CD14-positive monocyte (primary cell): ENCODE measurements around the gene MUC20. TPM values are rescaled to one million over a fixed set of nuclear protein-coding genes. Genes with fewer than 3 reads are reported as not detected.

ENCODE experiments used
- DNase-seq, 3 donors: peaks; one replicate each; pipeline ENCODE4 v3.0.0-alpha.2; 2011 to 2022
- H2AFZ ChIP-seq: 2 replicates; pipeline ENCODE4 v1.6.0; 2012; ENCODE audit warnings: mild to moderate bottlenecking, low read depth, low read length, inconsistent platforms; ENCODE audit not compliant: insufficient read depth, poor library complexity, severe bottlenecking
- H3K27ac ChIP-seq, 2 donors: 1 replicate in 1 of 2; 2 replicates in 1 of 2; pipeline ENCODE4 v1.5.1; 2012 to 2013; ENCODE audit warnings: low read length in 2 of 2, control low read depth in 1 of 2, inconsistent platforms in 1 of 2, low read depth in 1 of 2, mild to moderate bottlenecking in 1 of 2
- H3K27me3 ChIP-seq, 2 donors: one replicate each; pipeline versions ENCODE4 v1.6.0 to v1.6.1; 2011 to 2013; ENCODE audit warnings: low read length in 2 of 2; ENCODE audit not compliant: control insufficient read depth in 2 of 2, insufficient read depth in 2 of 2
- H3K36me3 ChIP-seq, 2 donors: replicated peaks in 1 of 2; 1 replicate in 1 of 2; 2 replicates in 1 of 2; pipeline versions ENCODE4 v1.5.1 to v1.6.1; 2012 to 2013; ENCODE audit warnings: low read length in 2 of 2, control low read depth in 1 of 2, inconsistent platforms in 1 of 2, mild to moderate bottlenecking in 1 of 2; ENCODE audit not compliant: insufficient read depth in 2 of 2, control insufficient read depth in 1 of 2
- H3K4me1 ChIP-seq, 2 donors: 1 replicate in 1 of 2; 2 replicates in 1 of 2; pipeline versions ENCODE4 v1.5.1 to v1.6.1; 2012 to 2013; ENCODE audit warnings: low read length in 2 of 2, control low read depth in 1 of 2, inconsistent platforms in 1 of 2, mild to moderate bottlenecking in 1 of 2, moderate library complexity in 1 of 2; ENCODE audit not compliant: insufficient read depth in 2 of 2, control insufficient read depth in 1 of 2
- H3K4me2 ChIP-seq: replicated peaks from 2 replicates; pipeline ENCODE3; 2012; ENCODE audit warnings: low read length, moderate library complexity, mild to moderate bottlenecking; ENCODE audit not compliant: poor library complexity, severe bottlenecking; ENCODE audit errors: extremely low read depth
- H3K4me3 ChIP-seq, 3 experiments: fragments of 200-600 bp in 1 of 3; sonication (generic) in 1 of 3; replicated peaks in 1 of 3; 1 replicate in 2 of 3; 2 replicates in 1 of 3; pipeline ENCODE4 v1.5.1; 2011 to 2013; ENCODE audit warnings: low read length in 3 of 3, mild to moderate bottlenecking in 3 of 3, control low read depth in 2 of 3, low read depth in 2 of 3, inconsistent platforms in 1 of 3, moderate library complexity in 1 of 3
- H3K79me2 ChIP-seq: 2 replicates; pipeline ENCODE4 v1.6.0; 2012; ENCODE audit warnings: mild to moderate bottlenecking, control low read depth, inconsistent platforms, low read length, moderate library complexity; ENCODE audit not compliant: insufficient read depth
- H3K9ac ChIP-seq: 2 replicates; pipeline ENCODE4 v1.6.0; 2017; ENCODE audit warnings: low read length, mild to moderate bottlenecking; ENCODE audit not compliant: insufficient read depth, poor library complexity, severe bottlenecking
- H3K9me3 ChIP-seq, 2 donors: replicated peaks in 1 of 2; 1 replicate in 1 of 2; 2 replicates in 1 of 2; pipeline versions ENCODE4 v1.5.1 to v1.6.1; 2012 to 2013; ENCODE audit warnings: low read length in 2 of 2, control low read depth in 1 of 2; ENCODE audit not compliant: control insufficient read depth in 1 of 2, insufficient read depth in 1 of 2
- H4K20me1 ChIP-seq: 2 replicates; pipeline ENCODE4 v1.6.0; 2012; ENCODE audit warnings: mild to moderate bottlenecking, low read length, control low read depth, moderate library complexity; ENCODE audit not compliant: insufficient read depth
- H3K27ac Mint-ChIP-seq, 7 donors: one replicate each; pipeline ENCODE4 v1.8.0; 2020; ENCODE audit warnings: mild to moderate bottlenecking in 7 of 7, mixed read lengths in 7 of 7, moderate library complexity in 6 of 7, inconsistent platforms in 2 of 7
- H3K27me3 Mint-ChIP-seq, 3 donors: one replicate each; pipeline ENCODE4 v1.8.0; 2021 to 2022; ENCODE audit warnings: low read depth in 3 of 3, mild to moderate bottlenecking in 3 of 3, mixed read lengths in 3 of 3, moderate library complexity in 3 of 3, inconsistent platforms in 1 of 3
- H3K36me3 Mint-ChIP-seq, 2 donors: one replicate each; pipeline ENCODE4 v1.8.0; 2020; ENCODE audit warnings: mixed read lengths in 2 of 2, inconsistent platforms in 1 of 2, mild to moderate bottlenecking in 1 of 2
- H3K4me1 Mint-ChIP-seq: one replicate; pipeline ENCODE4 v1.8.0; 2020; ENCODE audit warnings: mild to moderate bottlenecking, mixed read lengths
- H3K4me3 Mint-ChIP-seq, 2 donors: one replicate each; pipeline ENCODE4 v1.8.0; 2020; ENCODE audit warnings: mild to moderate bottlenecking in 2 of 2, mixed read lengths in 2 of 2, moderate library complexity in 1 of 2
- H3K9me3 Mint-ChIP-seq, 7 donors: one replicate each; pipeline ENCODE4 v1.8.0; 2020 to 2022; ENCODE audit warnings: mixed read lengths in 7 of 7, mild to moderate bottlenecking in 6 of 7, moderate library complexity in 6 of 7, inconsistent platforms in 2 of 7
- CTCF ChIP-seq: fragments of 200-600 bp; IDR thresholded peaks from one replicate; pipeline ENCODE4 v1.8.0; 2022; ENCODE audit warnings: antibody characterized with exemption, mild to moderate bottlenecking
- WGBS: methylation state at CpG from one replicate; pipeline ENCODE4 v1.1.5; 2013; ENCODE audit warnings: missing lambda C conversion rate; ENCODE audit not compliant: insufficient coverage; 5-methylcytosine and 5-hydroxymethylcytosine counted together
- intact Hi-C, 2 donors: fragments of 100-400 bp; cut with micrococcal nuclease; formaldehyde crosslinking; loops; one replicate each; pipeline versions ENCODE4 v1.15.0 to v1.15.1; 2023
- polyA plus RNA-seq, 3 donors: library from polyadenylated mRNA; depleted of rRNA in 1 of 3; unstranded in 2 of 3; stranded (reverse) in 1 of 3; fragments of 300-500 nt in 2 of 3; fragments of >200 nt in 1 of 3; fragmentation: Illumina TruSeq in 2 of 3; gene quantifications; 1 replicate in 2 of 3; 2 replicates in 1 of 3; pipeline ENCODE4 v1.2.3, GENCODE V29; 2012 to 2021

The MUC20 gene
- polyA plus RNA-seq, 3 donors = 5.4 TPM; not detected in 2

DNA sequence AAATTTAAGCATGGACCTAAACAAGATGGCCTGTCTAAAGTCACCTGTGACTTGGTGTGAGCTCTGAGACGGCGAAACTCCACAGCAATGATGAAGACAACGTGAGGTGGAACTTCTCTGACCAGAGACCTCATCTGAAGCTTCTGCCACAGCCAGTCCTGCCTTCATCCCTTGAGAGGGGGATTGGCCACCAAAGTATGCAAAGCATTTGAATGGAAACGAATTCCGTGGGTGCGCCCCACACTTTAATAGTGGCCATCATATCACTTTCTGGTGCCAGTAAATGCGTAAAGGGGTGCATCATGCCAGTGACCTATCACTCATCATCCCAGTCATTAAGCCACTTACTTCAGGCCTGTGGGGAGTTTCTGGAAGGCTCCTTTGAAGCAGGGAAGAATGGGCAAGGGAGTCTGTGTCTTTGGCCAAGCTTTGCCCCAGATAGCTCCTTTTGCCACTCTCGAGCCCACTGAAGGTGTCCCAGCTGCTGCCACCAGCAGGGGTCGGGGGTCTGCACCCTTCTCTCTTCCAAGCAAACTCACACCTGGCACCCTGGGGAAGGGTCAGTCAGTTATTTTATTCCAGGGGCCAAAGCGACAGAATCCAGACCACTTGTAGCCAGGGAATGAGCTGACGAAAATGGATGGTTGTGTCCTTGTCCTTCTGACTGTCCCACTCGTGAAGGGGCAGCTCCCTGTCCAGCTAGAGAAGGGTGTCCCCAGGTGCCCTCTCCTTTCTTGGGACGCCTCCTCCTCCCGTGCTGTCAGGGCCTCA is 17.7 kb downstream of the MUC20 start:
- peaks cover 0 to 3% of the 10 kb centered on the region in 2 donors for H3K4me1 ChIP-seq
- H3K4me3 ChIP-seq = no peak overlapping the region
- no peaks in the 10 kb centered on the region for H3K27me3 ChIP-seq
- no peaks in the 10 kb centered on the region for H3K36me3 ChIP-seq
- H3K9me3 Mint-ChIP-seq = peaks cover 0 to 2% (median 0%) of the 10 kb centered on the region in 7 donors
- peaks cover 0 to 3% of the 10 kb centered on the region in 2 donors for H3K36me3 Mint-ChIP-seq
- no peaks in the 10 kb centered on the region for H3K4me1 Mint-ChIP-seq
- no peak overlapping the region for H3K9ac ChIP-seq
- H3K27ac Mint-ChIP-seq = no peak overlapping the region
- intact Hi-C loops = no loop called here
- no peak overlapping the region for H3K27ac ChIP-seq
- H3K4me3 Mint-ChIP-seq = no peak overlapping the region
- no peak for DNase-seq
- H2AFZ ChIP-seq = no peak overlapping the region
- no peaks in the 10 kb centered on the region for H4K20me1 ChIP-seq
- H3K9me3 ChIP-seq = no peaks in the 10 kb centered on the region
- TF ChIP-seq CTCF = no peak
- H3K27me3 Mint-ChIP-seq = peaks cover 0 to 17% (median 7%) of the 10 kb centered on the region in 3 donors
- H3K4me2 ChIP-seq = no peak overlapping the region
- no peaks in the 10 kb centered on the region for H3K79me2 ChIP-seq
- WGBS = 93% methylated on average over 10 of the region's 14 CpGs

GRCh38 chr3:195739561-195740111 is 18.9 kb downstream of the MUC20 start:
- no peak overlapping the region for H2AFZ ChIP-seq
- peaks cover 3% of the 10 kb centered on the region for H3K4me1 Mint-ChIP-seq
- H3K27me3 Mint-ChIP-seq = peaks cover 0 to 17% (median 7%) of the 10 kb centered on the region in 3 donors
- no peaks in the 10 kb centered on the region for H3K27me3 ChIP-seq
- DNase-seq = no peak
- H3K27ac ChIP-seq = no peak overlapping the region
- 93% methylated on average over 9 of the region's 13 CpGs for WGBS
- peaks cover 0 to 3% of the 10 kb centered on the region in 2 donors for H3K36me3 Mint-ChIP-seq
- intact Hi-C loops = loop anchor here in 1 of 2 donors (10.0 kb wide), 1 partner anchor 115 kb away; no protein-coding TSS in a partner anchor
- H3K36me3 ChIP-seq = no peaks in the 10 kb centered on the region
- H3K9me3 ChIP-seq = no peaks in the 10 kb centered on the region
- H3K4me1 ChIP-seq = peaks cover 0 to 7% of the 10 kb centered on the region in 2 donors
- H3K9me3 Mint-ChIP-seq = peaks cover 0 to 2% (median 0%) of the 10 kb centered on the region in 7 donors
- H3K4me3 Mint-ChIP-seq = no peak overlapping the region
- no peak for TF ChIP-seq CTCF
- H3K4me2 ChIP-seq = no peak overlapping the region
- no peak overlapping the region for H3K4me3 ChIP-seq
- H3K27ac Mint-ChIP-seq = no peak overlapping the region
- H4K20me1 ChIP-seq = no peaks in the 10 kb centered on the region
- no peak overlapping the region for H3K9ac ChIP-seq
- no peaks in the 10 kb centered on the region for H3K79me2 ChIP-seq
